Measurements from ENCODE around the gene FUOM.

FUOM gene

DNA sequence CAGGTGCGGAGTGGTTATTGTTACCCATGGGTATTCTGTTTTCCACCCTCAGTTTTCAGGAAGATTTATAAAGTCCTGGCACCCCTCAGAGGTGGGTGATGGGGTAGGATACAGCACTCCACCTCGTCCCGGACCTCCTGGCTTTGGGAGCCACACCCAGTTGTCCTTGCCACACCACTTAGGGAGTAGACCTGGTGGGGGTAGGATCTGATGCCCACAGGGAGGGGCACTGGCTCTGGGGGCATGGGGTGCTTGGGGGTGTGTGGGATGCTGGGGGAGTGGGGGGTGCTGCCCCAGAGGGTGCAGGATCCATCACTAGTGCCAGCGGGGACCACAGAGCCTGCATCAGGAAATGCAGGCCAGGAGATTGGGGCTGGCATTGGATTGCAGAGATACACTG lies 44.6 kb downstream of the FUOM start:
- DNase-seq (ENCODE audit: low read depth): no peak
- no peak for TF ChIP-seq CTCF (conservative IDR thresholded peaks at IDR 0.05; ENCODE audit: low read depth, low read length)
- no peak overlapping the region for H3K4me3 ChIP-seq (ENCODE audit: low read length)

GRCh38 chr10:133312769-133313145 lies 45.1 kb downstream of the FUOM start:
- no peak for TF ChIP-seq CTCF (conservative IDR thresholded peaks at IDR 0.05; ENCODE audit: low read depth, low read length)
- H3K4me3 ChIP-seq (ENCODE audit: low read length): no peak overlapping the region
- DNase-seq (ENCODE audit: low read depth): no peak

DNA sequence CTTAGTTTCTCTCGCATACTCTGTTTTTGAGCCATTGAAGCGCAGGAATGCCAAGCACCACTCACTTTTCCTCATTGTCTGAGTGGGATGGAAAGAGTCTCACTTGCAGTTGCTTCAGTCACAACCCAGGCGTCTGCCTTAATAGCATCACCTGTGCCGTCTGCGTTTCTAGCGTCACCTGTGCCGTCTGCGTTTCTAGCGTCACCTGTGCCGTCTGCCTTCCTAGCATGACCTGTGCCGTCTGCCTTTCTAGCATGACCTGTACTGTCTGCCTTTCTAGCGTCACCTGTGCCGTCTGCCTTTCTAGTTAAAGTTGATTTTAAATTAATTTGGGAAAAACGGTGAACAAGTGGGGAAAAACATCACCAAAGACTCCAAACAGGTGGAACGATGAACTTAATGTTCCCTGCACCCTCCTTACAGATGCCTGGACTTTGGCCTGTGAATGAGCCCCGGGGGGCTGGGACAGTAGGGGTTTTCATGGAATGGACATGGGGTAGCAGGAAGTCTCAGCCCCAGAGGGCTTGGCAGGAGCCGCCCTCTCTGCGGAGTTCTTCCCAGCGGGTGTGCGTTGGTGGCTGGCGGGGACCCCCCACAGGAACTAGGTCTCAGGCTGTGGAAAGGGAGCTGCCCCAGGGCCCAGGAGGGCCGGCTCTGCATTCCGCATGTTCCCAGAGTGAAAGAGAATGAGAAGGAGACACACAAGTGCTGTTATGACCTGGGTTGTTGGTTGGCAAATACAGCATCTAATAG lies 45.6 kb downstream of the FUOM start:
- no peak for DNase-seq (ENCODE audit: low read depth)
- no peak overlapping the region for H3K4me3 ChIP-seq (ENCODE audit: low read length)
- TF ChIP-seq CTCF (conservative IDR thresholded peaks at IDR 0.05; ENCODE audit: low read depth, low read length): no peak

- TF ChIP-seq CTCF (conservative IDR thresholded peaks at IDR 0.05; ENCODE audit: low read depth, low read length): no peak
- DNase-seq (ENCODE audit: low read depth): no peak
- H3K4me3 ChIP-seq (ENCODE audit: low read length): no peak overlapping the region
These were observed 46.2 kb downstream of the FUOM start for GRCh38 chr10:133311570-133311969.

DNA sequence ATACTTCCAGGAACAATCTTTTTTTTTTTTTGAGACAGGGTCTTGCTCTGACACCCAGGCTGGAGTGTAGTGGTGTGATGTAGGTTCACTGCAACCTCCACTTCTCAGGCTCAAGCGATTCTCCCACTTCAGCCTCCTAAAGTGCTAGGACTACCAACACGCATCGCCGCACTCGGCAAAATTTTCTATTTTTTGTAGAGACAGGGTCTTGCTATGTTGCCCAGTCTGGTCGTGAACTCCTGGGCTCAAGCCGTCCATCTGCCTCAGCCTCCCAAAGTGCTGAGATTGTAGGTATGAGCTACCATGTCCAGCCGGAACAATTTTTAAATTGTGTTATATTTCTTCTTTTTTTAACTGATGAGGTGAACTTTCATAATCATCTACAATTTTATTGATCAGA lies 47.0 kb downstream of the FUOM start:
- DNase-seq (ENCODE audit: low read depth): no peak
- H3K4me3 ChIP-seq (ENCODE audit: low read length): no peak overlapping the region
- TF ChIP-seq CTCF (conservative IDR thresholded peaks at IDR 0.05; ENCODE audit: low read depth, low read length): no peak

- H3K4me3 ChIP-seq (ENCODE audit: low read length): no peak overlapping the region
- DNase-seq (ENCODE audit: low read depth): no peak
- TF ChIP-seq CTCF (conservative IDR thresholded peaks at IDR 0.05; ENCODE audit: low read depth, low read length): no peak
These were observed 47.4 kb downstream of the FUOM start for GRCh38 chr10:133310399-133310755.

DNA sequence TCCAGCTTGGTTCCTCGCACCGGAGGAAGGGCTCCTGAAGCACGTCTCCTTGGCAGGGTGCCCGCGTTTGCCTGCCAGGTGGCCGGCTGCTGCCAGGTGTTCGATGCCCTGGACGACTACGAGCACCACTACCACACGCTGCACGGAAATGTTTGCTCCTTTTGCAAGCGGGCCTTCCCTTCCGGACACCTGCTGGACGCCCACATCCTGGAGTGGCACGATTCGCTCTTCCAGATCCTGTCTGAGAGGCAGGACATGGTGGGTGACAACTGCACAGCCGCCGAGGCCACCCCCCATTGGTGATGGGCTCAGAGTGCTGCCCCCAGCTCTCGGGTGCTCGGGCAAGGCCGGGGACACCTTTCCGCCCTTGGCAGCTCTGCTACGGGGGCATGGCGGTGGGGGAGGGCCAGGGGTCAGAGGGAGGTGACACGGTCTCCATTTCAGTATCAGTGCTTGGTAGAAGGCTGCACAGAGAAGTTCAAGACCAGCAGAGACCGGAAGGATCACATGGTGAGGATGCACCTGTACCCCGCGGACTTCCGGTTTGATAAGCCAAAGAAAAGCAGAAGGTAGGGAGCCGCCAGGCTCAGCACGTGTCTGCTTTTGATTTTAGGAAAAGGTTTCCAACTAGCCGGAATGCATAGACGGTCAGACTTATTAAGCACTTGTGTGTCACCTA lies 48.0 kb downstream of the FUOM start:
- no peak for TF ChIP-seq CTCF (conservative IDR thresholded peaks at IDR 0.05; ENCODE audit: low read depth, low read length)
- no peak overlapping the region for H3K4me3 ChIP-seq (ENCODE audit: low read length)
- no peak for DNase-seq (ENCODE audit: low read depth)
